Upper lobe of left lung (tissue), 4 donors: Measurements from ENCODE around the gene SGCG.

Experiments
- POLR2A ChIP-seq, 4 donors: fragments of 450-650 bp; IDR thresholded peaks; one replicate each; pipeline ENCODE4 v1.5.1; 2016 to 2017; ENCODE audit warnings: antibody characterized with exemption in 4 of 4, mild to moderate bottlenecking in 2 of 4
- POLR2AphosphoS5 ChIP-seq, 2 donors: sonication (generic); formaldehyde crosslinking; IDR thresholded peaks; one replicate each; pipeline ENCODE4 v1.5.1; 2017; ENCODE audit warnings: antibody characterized with exemption in 2 of 2

DNA sequence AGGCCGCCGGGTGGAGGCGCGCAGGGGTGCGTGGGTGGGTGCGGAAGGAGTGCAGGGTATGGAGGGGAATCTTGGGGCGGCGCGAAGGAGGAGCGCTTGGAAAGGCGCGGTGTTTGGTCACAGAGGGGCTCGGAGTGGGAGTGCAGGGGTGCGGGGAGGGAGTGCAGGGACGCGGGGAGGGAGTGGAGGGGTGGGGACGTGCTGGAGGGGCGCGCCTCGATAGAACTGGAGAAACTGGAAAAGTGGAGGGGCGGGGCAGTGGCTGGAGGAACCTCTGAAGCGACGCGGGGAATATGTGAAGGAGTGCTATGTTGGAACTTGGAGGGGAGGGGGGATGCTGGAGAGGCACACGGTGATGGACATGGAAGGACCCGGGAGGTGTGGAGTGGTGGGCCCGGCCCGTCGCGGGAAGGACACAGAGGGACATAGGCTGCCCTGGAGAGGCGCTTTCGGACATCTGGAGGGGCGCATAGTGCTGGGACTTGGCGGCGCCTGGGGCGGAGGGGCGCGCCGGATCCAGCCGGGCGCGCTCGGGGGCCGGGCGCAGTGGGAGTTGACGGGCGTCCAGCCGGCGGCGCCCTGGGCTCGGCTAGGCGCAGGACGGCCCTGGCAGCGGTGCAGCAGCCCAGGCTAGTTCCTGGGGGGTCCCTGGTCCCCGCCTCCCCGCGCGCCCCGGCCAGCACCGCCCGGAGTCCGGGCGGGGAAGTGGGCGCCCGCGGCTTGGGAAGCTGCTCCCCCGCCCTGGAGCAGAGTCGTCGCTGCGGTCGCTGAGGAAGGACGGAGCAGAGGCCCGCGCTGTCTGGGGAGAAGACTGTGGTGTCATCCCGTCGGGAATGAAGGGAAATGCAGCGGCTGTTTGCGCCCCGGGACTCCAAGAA, 20.8 kb upstream of the SGCG start:
- no peak for TF ChIP-seq POLR2AphosphoS5 (IDR thresholded peaks at IDR 0.05)
- TF ChIP-seq POLR2A (IDR thresholded peaks at IDR 0.05) = no peak
